ENCODE results near the gene GLIPR1L1.

Gene GLIPR1L1

DNA sequence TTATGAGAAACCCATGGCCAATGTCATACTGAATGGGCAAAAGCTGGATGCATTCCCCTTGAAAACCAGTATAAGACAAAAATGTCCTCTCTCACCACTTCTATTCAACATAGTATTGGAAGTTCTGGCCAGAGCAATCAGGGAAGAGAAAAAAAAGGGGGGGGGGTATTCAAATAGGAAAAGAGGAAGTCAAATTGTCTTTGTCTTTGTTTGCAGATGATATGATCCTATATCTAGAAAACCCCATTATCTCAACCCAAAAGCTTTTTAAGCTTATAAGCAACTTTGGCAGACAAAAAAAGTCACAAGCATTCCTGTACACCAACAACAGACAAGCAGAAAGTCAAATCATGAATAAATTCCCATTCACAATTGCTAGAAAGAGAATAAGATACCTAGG, 19.5 kb downstream of the GLIPR1L1 start:
- DNase-seq = no peak

DNA sequence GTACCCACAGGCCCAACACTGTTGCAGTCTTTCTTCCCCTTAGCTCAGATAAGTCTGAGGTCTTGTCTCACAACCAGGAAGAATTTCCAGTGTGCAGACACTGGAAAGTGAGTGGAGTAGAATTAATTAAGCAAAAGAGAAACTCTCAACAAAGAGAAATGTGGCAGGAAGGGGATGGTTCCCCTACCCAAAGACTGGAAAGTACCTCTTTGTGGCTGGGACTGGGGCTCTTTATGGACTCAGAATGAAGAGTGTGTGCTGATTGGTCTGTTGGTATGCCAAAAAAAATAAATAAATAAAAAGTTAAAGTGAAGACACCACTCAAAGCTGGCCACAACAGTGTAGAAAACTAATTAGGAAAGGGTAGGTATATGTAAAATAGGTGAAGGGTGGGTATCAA, 26.4 kb downstream of the GLIPR1L1 start:
- DNase-seq = no peak

DNA sequence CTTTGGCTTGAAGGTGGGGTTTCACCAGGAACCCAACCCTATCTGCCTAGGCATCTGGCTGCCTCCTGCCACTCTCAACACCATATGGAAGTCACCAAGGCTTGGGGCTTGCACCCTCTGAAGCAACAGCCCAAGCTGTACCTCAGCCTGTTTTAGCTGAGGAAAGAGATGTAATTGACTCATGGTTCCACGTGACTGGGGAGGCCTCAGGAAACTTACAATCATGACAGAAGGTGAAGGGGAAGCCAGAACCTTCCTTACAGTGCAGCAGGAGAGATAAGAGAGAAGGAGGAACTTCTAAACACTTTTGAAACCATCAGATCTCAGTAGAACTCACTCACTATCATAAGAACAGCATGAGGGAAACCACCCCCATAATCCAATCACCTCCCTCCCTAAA, 26.9 kb downstream of the GLIPR1L1 start:
- DNase-seq = no peak

DNA sequence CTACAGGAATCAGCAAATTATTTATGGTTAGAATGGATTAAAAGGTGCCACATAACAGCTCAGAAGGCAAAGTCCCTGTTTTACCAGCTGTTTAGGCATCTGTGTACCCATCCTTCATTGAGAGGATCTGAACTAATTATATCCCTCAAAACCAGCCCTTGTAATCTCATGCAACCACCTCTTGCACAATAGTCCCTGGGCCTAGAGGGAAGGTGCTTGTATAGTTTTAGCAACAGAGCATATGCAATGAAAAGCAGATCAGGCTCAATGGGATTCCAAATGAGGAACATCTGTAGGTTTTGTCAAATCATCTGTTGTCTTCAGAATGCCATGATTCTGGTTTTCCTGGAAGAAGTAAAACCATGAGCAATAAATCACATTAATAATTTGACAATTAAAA, 30.4 kb downstream of the GLIPR1L1 start:
- DNase-seq = no peak

DNA sequence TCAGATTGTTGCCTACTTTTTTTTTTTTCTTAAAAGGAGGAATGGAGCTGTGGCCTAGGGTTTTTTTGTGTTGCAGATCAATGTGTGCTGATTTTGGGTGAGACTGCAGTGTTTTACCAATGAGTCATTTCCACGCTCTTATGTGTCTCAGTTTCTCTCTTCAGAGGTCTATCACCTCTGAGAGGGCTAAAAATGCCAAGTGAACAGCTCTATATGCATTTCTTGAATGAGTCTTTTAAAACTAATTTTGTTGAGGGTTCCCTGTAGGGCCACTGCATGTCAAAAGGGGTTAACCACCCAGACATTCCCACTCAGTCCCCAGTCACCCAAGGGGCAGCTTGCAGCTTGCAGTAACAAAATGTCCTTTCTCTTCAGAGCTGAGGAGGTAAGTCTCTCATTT, 32.2 kb downstream of the GLIPR1L1 start:
- no peak for DNase-seq

DNA sequence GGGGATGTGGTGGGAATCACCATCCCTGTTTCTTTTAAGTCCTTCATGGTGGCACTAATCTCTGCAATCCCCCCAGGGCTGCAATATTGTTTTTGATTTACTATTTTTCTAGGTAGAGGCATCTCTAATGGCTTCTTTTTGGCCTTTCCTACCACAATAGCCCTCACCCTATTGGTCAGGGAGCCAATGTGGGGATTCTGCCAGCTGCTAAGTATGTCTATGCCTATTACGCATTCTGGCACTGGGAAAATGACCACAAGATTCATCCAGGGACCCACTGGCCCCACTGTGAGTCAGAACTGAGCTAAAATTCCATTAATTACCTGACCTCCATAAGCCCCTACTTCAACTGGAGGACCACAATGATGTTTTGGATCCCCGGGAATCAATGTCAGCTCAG, 40.5 kb downstream of the GLIPR1L1 start:
- DNase-seq = no peak

DNA sequence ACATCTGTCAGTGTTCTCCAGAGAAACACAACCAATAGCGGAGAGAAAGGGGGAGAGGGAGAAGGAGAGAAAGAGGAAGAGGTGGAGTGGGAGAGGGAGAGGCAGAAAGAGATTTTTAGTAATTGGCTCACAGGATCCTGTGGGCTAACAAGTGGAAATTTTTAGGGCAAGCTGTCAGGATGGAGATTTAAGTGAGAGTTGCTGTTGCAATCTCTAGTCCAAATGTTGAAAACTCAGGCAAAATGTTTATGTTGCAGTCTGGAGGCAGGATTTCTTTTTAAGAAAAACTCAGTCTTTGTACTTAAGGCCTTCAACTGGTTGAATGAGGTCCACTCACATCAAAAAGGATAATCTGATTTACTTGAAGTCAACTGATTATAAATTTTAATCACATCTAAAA, 43.9 kb downstream of the GLIPR1L1 start:
- no peak for DNase-seq

DNA sequence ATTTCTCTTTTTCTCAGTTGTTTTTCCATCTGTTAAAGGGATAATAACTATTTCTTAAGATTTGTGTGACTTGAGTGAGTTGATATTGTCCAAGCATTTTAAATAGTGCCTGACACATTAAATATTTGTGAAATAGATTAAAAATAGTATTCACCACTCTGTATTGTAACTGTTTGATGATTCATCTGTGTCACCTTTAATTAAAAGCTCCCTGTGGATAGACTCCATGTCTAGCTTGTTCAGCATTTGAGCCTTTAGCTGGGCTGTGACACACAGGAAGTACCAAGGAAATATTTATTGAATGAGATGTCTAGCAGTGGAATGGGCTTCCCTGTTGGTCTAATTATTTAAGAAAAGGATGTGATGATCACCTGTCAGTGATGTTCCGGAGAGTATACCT, 54.6 kb downstream of the GLIPR1L1 start:
- DNase-seq = no peak

DNA sequence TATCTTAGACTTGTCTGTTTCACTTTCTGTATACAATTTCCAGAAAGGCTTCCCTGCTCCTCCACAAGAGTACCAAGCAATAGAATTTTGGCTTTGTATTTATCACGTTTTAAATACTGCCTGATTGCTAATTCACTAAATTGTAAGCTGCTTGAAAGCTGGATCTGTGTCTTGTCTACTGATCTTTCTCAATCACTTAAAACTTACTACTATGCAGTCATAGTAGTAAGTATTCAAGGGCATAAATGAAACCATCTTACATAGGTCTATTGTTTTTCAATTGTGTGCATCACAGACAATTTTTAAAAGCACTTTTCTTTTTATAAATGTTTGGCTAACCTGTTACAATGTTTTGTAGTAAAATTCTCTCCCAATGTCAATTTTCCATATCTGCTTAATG, 55.2 kb downstream of the GLIPR1L1 start:
- peak in 1 of 5 donors; percentile 8 for DNase-seq

DNA sequence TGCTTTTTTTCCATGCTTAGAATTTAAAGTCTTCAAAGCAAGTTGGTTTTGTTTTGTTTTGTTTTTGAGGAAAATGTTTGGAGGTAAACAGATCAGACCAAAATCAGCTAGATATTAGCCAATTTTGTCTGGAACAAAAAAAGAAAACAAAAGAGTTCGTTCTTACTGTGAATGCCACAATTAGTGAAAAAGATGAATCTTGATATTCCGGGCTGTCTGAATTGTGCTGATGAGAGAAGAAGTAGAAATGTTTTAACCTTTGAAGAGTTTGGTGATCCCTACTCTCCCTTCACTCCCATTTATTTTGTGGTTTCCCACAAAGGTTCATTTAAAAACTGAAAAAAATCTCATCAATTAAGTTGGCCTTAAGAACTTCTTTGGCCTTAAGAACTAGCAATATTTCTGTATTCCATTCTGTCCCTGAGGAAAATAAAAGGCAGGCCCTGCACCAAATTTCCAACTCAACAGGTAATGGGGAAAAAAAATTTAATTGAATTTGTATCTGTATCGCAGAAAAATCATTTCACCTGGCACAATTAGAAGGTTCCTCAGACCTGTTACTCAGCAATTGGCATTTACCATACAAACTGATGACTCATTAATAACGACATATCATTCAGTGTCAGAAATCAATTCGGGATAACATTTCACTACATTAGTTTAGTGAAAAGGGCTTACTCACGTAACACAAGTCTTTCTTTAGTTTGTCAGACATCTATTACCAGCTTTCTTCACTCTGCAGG, 55.9 kb downstream of the GLIPR1L1 start:
- DNase-seq = no peak

DNA sequence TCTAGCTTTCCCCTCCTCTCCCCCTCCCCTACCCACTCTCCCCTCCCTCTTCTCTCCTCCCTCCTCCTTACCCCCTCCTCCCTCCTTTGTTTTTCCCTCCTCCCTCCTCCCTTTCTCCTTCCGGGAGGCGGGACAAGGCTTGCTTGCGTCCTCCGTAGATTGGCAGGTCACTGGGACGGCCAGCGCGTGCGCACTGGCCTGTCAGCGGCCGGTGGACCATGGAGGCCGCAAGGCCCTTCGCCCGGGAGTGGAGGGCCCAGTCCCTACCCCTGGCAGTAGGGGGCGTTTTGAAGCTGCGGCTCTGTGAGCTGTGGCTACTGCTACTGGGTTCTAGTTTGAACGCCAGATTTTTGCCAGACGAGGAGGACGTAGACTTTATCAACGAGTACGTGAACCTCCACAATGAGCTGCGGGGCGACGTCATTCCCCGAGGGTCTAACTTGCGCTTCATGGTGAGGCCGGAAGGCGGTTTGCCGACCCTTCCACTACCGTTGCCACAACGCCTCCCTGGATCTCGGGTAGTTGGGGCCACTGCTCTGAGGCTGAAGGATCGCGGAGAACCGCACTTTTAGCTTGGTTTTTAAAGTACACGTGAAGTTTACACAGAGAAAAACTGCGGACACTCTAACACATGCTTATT, 56.5 kb downstream of the GLIPR1L1 start, which contains the start of gene GLIPR1L2:
TSS of gene GLIPR1L2 (plus strand) at position 191 of the 640 bp plus-strand sequence. CDS start at position 219, 28 bp downstream.
- DNase-seq = peak; percentile 70 to 97 (median 76)

DNA sequence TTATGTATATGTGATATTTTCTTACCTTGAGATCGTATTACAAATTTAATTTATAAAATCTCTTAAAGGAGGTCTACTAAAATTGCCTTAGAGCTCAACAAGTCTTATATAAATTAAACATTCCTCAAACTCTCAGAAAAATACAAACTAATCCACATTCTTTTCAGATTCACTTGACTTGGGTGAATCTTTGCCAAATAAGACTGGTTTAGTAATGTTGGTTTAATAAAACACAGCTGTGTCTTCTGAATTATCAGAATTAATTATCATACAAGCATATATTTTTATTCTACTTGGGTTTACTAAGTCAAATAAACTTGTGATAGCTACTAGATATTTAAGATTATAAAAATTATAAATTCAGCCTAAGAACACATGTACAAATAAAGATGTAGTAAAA, 69.8 kb downstream of the GLIPR1L1 start:
- DNase-seq = no peak

DNA sequence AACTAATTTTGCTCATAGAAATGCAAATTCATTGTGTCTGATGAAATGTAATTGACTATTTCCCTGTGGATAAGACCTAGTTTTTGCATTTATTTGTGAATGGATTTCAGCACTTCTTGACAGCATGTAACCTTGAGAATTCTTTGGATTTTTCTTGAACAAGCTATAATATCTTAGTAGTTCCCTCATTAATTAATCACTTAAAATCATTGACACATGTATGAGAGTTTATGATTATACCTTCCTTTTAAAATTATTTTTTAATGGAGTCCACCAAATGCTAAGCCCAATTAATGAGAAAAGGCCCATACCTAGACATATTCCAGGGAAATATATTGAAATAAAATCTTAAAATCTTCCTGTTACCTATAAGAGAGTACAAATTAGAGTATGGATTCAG, 73.2 kb downstream of the GLIPR1L1 start:
- DNase-seq = no peak

DNA sequence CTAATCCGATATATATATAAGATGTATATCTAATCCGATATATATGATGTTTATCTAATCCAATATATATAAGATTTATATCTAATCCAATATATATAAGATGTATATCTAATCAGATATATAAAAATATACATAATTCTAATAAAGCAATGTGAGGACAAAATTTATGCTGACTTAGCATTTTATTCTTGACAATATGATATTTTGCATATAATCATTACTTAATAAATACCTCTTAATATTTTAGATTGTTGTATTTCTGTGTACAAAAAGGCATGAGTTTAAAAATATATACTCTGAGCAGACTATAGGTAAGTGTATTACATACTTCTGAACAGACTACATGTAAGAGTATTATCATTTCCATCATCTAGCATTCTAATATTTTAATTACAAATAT, 75.4 kb downstream of the GLIPR1L1 start:
- DNase-seq = no peak

DNA sequence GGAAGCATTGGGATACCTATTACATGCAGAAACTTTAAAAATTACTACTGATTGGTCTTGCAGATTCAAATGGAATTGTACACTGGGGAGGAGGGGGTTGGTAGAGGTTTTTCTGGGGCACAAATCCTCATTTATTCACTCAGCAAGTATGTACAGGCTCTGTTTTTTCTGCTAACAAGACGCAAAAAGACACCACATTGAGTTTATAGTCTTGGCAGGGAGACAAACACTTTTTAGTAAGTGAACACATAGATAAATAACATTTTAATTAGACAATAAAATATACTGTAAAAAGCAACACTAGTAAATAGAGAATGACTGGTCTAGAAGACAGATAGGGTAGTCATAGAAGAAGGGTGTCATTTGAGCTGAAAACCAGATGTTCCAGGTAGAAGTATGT, 80.2 kb downstream of the GLIPR1L1 start:
- no peak for DNase-seq

DNA sequence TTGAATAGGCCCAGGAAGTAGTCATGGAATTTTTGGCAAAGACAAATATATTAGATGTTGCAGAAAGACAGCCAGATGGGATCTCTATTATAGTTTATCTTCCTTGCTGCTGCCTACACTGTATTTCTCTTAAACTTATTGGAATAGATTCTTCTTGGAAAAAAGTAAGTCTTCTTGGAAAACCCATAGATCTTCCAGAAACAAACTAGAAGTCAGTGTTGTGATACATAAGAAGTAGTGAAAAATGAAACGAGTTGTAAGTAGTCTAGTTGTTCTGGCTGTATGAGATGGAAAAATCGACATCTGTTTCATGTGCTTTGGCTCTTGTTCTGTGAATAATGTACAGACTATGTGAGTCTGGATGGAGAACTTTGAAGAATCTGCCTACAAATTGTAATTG, 85.4 kb downstream of the GLIPR1L1 start:
- no peak for DNase-seq

Measured in T-helper 1 cell (primary cell).